Measurements from ENCODE around the gene IFI27L1. TPM values are rescaled to one million over a fixed set of nuclear protein-coding genes. Genes with fewer than 3 reads are reported as not detected.

Gene IFI27L1
- total RNA-seq, 2 experiments from 2014 or later = 42.8 to 55.4 TPM

- no peak overlapping the region for H3K4me3 Mint-ChIP-seq
- no peak overlapping the region for H3K27ac Mint-ChIP-seq
- H3K9me3 Mint-ChIP-seq (ENCODE audit: low read depth) = peaks cover 1% of the 10 kb centered on the region
- H3K36me3 Mint-ChIP-seq = peaks cover 8% of the 10 kb centered on the region
- peaks cover 12% of the 10 kb centered on the region for H3K27me3 Mint-ChIP-seq
- ATAC-seq (no peak), DNase-seq (peak; percentile 29)
- peaks cover 20% of the 10 kb centered on the region for H3K4me1 Mint-ChIP-seq
- CTCF ChIA-PET = interaction anchor here (3.0 kb wide), 1 partner anchor 186 kb away, joined by 11 read pairs; no protein-coding TSS in a partner anchor
Measured at GRCh38 chr14:94125659-94126418, 44.7 kb downstream of the IFI27L1 start.

GRCh38 chr14:94126419-94126677 lies 45.2 kb downstream of the IFI27L1 start:
- peaks cover 8% of the 10 kb centered on the region for H3K36me3 Mint-ChIP-seq
- CTCF ChIA-PET = interaction anchor here (3.0 kb wide), 1 partner anchor 186 kb away, joined by 11 read pairs; no protein-coding TSS in a partner anchor
- H3K9me3 Mint-ChIP-seq (ENCODE audit: low read depth) = no peaks in the 10 kb centered on the region
- H3K4me1 Mint-ChIP-seq = peaks cover 20% of the 10 kb centered on the region
- no peak for ATAC-seq
- DNase-seq = peak; percentile 31
- H3K27me3 Mint-ChIP-seq = peaks cover 17% of the 10 kb centered on the region
- no peak overlapping the region for H3K27ac Mint-ChIP-seq
- no peak overlapping the region for H3K4me3 Mint-ChIP-seq

- H3K4me3 Mint-ChIP-seq = no peak overlapping the region
- no peak for DNase-seq
- peaks cover 20% of the 10 kb centered on the region for H3K4me1 Mint-ChIP-seq
- peaks cover 8% of the 10 kb centered on the region for H3K36me3 Mint-ChIP-seq
- no peaks in the 10 kb centered on the region for H3K9me3 Mint-ChIP-seq (ENCODE audit: low read depth)
- H3K27me3 Mint-ChIP-seq = peaks cover 16% of the 10 kb centered on the region
- CTCF ChIA-PET = interaction anchor here (3.0 kb wide), 2 partner anchors 11 to 187 kb away, joined by 11 to 18 read pairs; no protein-coding TSS in a partner anchor
- ATAC-seq = no peak
- H3K27ac Mint-ChIP-seq = peak overlapping the region; percentile 38
Measured at GRCh38 chr14:94126800-94127199, 45.7 kb downstream of the IFI27L1 start.

- peak overlapping the region; percentile 38 for H3K27ac Mint-ChIP-seq
- H3K9me3 Mint-ChIP-seq (ENCODE audit: low read depth) = no peaks in the 10 kb centered on the region
- H3K4me1 Mint-ChIP-seq = peaks cover 23% of the 10 kb centered on the region
- CTCF ChIA-PET = interaction anchor here (3.0 to 6.3 kb wide), 2 partner anchors 10 to 15 kb away, joined by 18 to 58 read pairs; no protein-coding TSS in a partner anchor
- H3K36me3 Mint-ChIP-seq = peaks cover 8% of the 10 kb centered on the region
- DNase-seq (no peak), ATAC-seq (no peak)
- H3K4me3 Mint-ChIP-seq = no peak overlapping the region
- peaks cover 15% of the 10 kb centered on the region for H3K27me3 Mint-ChIP-seq
Measured at GRCh38 chr14:94127330-94127729, 46.2 kb downstream of the IFI27L1 start.

- peaks cover 15% of the 10 kb centered on the region for H3K27me3 Mint-ChIP-seq
- DNase-seq (peak; percentile 37), ATAC-seq (no peak)
- H3K36me3 Mint-ChIP-seq = peaks cover 8% of the 10 kb centered on the region
- H3K4me1 Mint-ChIP-seq = peaks cover 23% of the 10 kb centered on the region
- no peaks in the 10 kb centered on the region for H3K9me3 Mint-ChIP-seq (ENCODE audit: low read depth)
- CTCF ChIA-PET = interaction anchor here (1.1 to 6.3 kb wide), 10 partner anchors 9 to 358 kb away, joined by 3 to 90 read pairs (median 12); no protein-coding TSS in a partner anchor
- H3K4me3 Mint-ChIP-seq = peak overlapping the region; percentile 82
- H3K27ac Mint-ChIP-seq = peak overlapping the region; percentile 84
Measured at GRCh38 chr14:94128216-94128839, 47.2 kb downstream of the IFI27L1 start.

GRCh38 chr14:94129111-94129757 lies 48.1 kb downstream of the IFI27L1 start, which contains the start of gene IFI27L2:
Gene IFI27L2 (minus strand): TSS chr14:94129604. CDS start chr14:94129564, 40 bp downstream.
- peak; percentile 98 for ATAC-seq
- peak; percentile 88 for DNase-seq
- H3K27me3 Mint-ChIP-seq = peaks cover 19% of the 10 kb centered on the region
- peaks cover 8% of the 10 kb centered on the region for H3K36me3 Mint-ChIP-seq
- H3K27ac Mint-ChIP-seq = peak within 1 kb of the TSS; percentile 84
- peak within 1 kb of the TSS; percentile 82 for H3K4me3 Mint-ChIP-seq
- peaks cover 23% of the 10 kb centered on the region for H3K4me1 Mint-ChIP-seq
- no peaks in the 10 kb centered on the region for H3K9me3 Mint-ChIP-seq (ENCODE audit: low read depth)
- CTCF ChIA-PET = interaction anchor here (1.0 to 6.3 kb wide), 15 partner anchors 9 to 357 kb away, joined by 3 to 90 read pairs (median 7); partner anchors contain the start of genes DDX24 and IFI27L1

GRCh38 chr14:94129758-94130414 lies 48.8 kb downstream of the IFI27L1 start:
- CTCF ChIA-PET = interaction anchor here (1.0 to 6.3 kb wide), 14 partner anchors 8 to 356 kb away, joined by 3 to 90 read pairs (median 8); partner anchors contain the start of genes DDX24 and IFI27L1
- H3K27me3 Mint-ChIP-seq = peaks cover 19% of the 10 kb centered on the region
- H3K27ac Mint-ChIP-seq = peak overlapping the region; percentile 74
- peak overlapping the region; percentile 82 for H3K4me3 Mint-ChIP-seq
- no peaks in the 10 kb centered on the region for H3K9me3 Mint-ChIP-seq (ENCODE audit: low read depth)
- peaks cover 8% of the 10 kb centered on the region for H3K36me3 Mint-ChIP-seq
- ATAC-seq = peak; percentile 53
- H3K4me1 Mint-ChIP-seq = peaks cover 23% of the 10 kb centered on the region
- peak; percentile 47 for DNase-seq

- Mint-ChIP-seq H3K27ac (no peak overlapping the region), H3K9me3 (ENCODE audit: low read depth) (peaks cover 2% of the 10 kb centered on the region), H3K4me1 (peaks cover 25% of the 10 kb centered on the region), H3K36me3 (peaks cover 3% of the 10 kb centered on the region), H3K27me3 (peaks cover 35% of the 10 kb centered on the region), H3K4me3 (no peak overlapping the region)
- CTCF ChIA-PET = interaction anchor here (0.7 to 6.3 kb wide), 29 partner anchors 10 to 476 kb away, joined by 3 to 90 read pairs (median 4); partner anchors contain the start of genes DDX24, IFI27L1, PPP4R4 and SERPINA1
- DNase-seq (peak; percentile 71), ATAC-seq (no peak)
Measured at GRCh38 chr14:94132285-94132887, 51.3 kb downstream of the IFI27L1 start.

- ATAC-seq (no peak), DNase-seq (peak; percentile 39)
- Mint-ChIP-seq H3K9me3 (ENCODE audit: low read depth) (peaks cover 2% of the 10 kb centered on the region), H3K36me3 (no peaks in the 10 kb centered on the region), H3K27ac (no peak overlapping the region), H3K4me3 (no peak overlapping the region), H3K27me3 (peaks cover 35% of the 10 kb centered on the region), H3K4me1 (peaks cover 5% of the 10 kb centered on the region)
- CTCF ChIA-PET = interaction anchor here (2.5 to 5.2 kb wide), 4 partner anchors 34 to 99 kb away, joined by 23 to 150 read pairs (median 47); no protein-coding TSS in a partner anchor
Measured at GRCh38 chr14:94135476-94135875, 54.4 kb downstream of the IFI27L1 start.

- CTCF ChIA-PET = interaction anchor here (0.6 to 5.2 kb wide), 57 partner anchors 8 to 480 kb away, joined by 3 to 150 read pairs (median 5); partner anchors contain the start of genes ASB2, CCDC197, DDX24 and FAM181A
Measured at GRCh38 chr14:94136575-94137331, 55.6 kb downstream of the IFI27L1 start.

GRCh38 chr14:94138251-94138650 lies 57.1 kb downstream of the IFI27L1 start:
- H3K4me1 Mint-ChIP-seq = peaks cover 2% of the 10 kb centered on the region
- peaks cover 2% of the 10 kb centered on the region for H3K9me3 Mint-ChIP-seq (ENCODE audit: low read depth)
- peaks cover 23% of the 10 kb centered on the region for H3K27me3 Mint-ChIP-seq
- CTCF ChIA-PET = interaction anchor here (0.8 to 5.2 kb wide), 9 partner anchors 10 to 479 kb away, joined by 3 to 150 read pairs (median 18); partner anchors contain the start of gene IFI27L2
- H3K27ac Mint-ChIP-seq = no peak overlapping the region
- DNase-seq (no peak), ATAC-seq (no peak)
- no peaks in the 10 kb centered on the region for H3K36me3 Mint-ChIP-seq
- no peak overlapping the region for H3K4me3 Mint-ChIP-seq

More at GRCh38 chr14:94136575-94137331, 55.6 kb downstream of the IFI27L1 start:
- H3K27ac Mint-ChIP-seq = no peak overlapping the region
- H3K4me1 Mint-ChIP-seq = peaks cover 5% of the 10 kb centered on the region
- DNase-seq (peak; percentile 91), ATAC-seq (peak; percentile 87)
- peaks cover 2% of the 10 kb centered on the region for H3K9me3 Mint-ChIP-seq (ENCODE audit: low read depth)
- no peaks in the 10 kb centered on the region for H3K36me3 Mint-ChIP-seq
- H3K4me3 Mint-ChIP-seq = no peak overlapping the region
- H3K27me3 Mint-ChIP-seq = peaks cover 29% of the 10 kb centered on the region
